Stimulated activated CD4-positive, alpha-beta T cell treated with anti-CD3 and anti-CD28 coated beads, TNF-alpha, amount 100 ng/mL, for 4 hours (primary cell): Measurements from ENCODE around the gene AJAP1.
"Not testable (repeated sequence)": the region's sequence is repeated elsewhere in the genome, so short reads cannot be mapped to it uniquely, and the experiment has no call there.

Source experiments
- DNase-seq, 3 experiments: peaks; one replicate each; pipeline ENCODE4 v3.0.0-alpha.2; 2020; ENCODE audit warnings: low read depth in 3 of 3

Gene AJAP1

GRCh38 chr1:4657960-4658541 is 3.6 kb downstream of the AJAP1 start:
- DNase-seq, result no peak

GRCh38 chr1:4658643-4659628 is 4.5 kb downstream of the AJAP1 start:
- no peak for DNase-seq

- DNase-seq, result no peak
Observed at GRCh38 chr1:4660917-4661594, 6.6 kb downstream of the AJAP1 start.

- no peak for DNase-seq
Observed at GRCh38 chr1:4661595-4661917, 7.1 kb downstream of the AJAP1 start.

- DNase-seq, result no peak
Observed at GRCh38 chr1:4662168-4662567, 7.8 kb downstream of the AJAP1 start.

- no peak for DNase-seq
Observed at GRCh38 chr1:4662723-4663122, 8.3 kb downstream of the AJAP1 start.

GRCh38 chr1:4664095-4664494 is 9.7 kb downstream of the AJAP1 start:
- no peak for DNase-seq

GRCh38 chr1:4664606-4665005 is 10.2 kb downstream of the AJAP1 start:
- DNase-seq, result no peak

- DNase-seq, result no peak
Observed at GRCh38 chr1:4665456-4665855, 11.0 kb downstream of the AJAP1 start.

GRCh38 chr1:4666683-4667082 is 12.3 kb downstream of the AJAP1 start:
- not testable (repeated sequence) for DNase-seq

GRCh38 chr1:4668743-4669700 is 14.6 kb downstream of the AJAP1 start:
- no peak for DNase-seq

GRCh38 chr1:4670265-4670664 is 15.9 kb downstream of the AJAP1 start:
- DNase-seq, result no peak

GRCh38 chr1:4671828-4672227 is 17.4 kb downstream of the AJAP1 start:
- DNase-seq, result no peak

- no peak for DNase-seq
Observed at GRCh38 chr1:4673494-4673893, 19.1 kb downstream of the AJAP1 start.

- DNase-seq, result no peak
Observed at GRCh38 chr1:4674117-4674516, 19.7 kb downstream of the AJAP1 start.

- DNase-seq, result no peak
Observed at GRCh38 chr1:4674676-4675075, 20.3 kb downstream of the AJAP1 start.

GRCh38 chr1:4675454-4676186 is 21.2 kb downstream of the AJAP1 start:
- DNase-seq, result no peak

GRCh38 chr1:4676253-4676652 is 21.8 kb downstream of the AJAP1 start:
- DNase-seq, result no peak

GRCh38 chr1:4677608-4678007 is 23.2 kb downstream of the AJAP1 start:
- DNase-seq, result no peak

- no peak for DNase-seq
Observed at GRCh38 chr1:4678066-4678717, 23.8 kb downstream of the AJAP1 start.
